Activated CD4-positive, alpha-beta T cell treated with anti-CD3 and anti-CD28 coated beads, Interleukin-2, amount 50 U/mL, for 1 hour (primary cell): Measurements from ENCODE around the gene ACSM4.

Experiments used
- DNase-seq: peaks from one replicate; pipeline ENCODE4 v3.0.0-alpha.2; 2020

The ACSM4 gene

DNA sequence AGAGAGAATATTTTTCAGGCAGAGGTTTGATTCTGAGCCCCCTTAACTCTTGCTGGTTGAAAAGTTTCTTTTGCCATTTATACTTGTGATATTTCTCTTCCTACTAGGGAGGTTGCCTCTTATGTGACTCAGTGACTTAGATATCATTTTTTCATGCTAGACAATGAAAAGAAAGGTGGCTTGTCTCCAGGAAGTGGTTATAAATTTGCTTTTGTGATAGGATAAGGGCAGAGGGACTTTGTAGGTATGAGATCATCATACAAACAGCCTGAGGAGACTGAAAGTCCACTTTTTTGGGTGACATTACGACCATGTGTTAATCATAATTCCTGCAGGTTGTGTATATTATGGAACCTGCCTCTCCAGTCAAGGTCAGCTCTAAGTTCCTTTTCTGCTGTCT, 35.8 kb downstream of the ACSM4 start:
- DNase-seq = no peak

DNA sequence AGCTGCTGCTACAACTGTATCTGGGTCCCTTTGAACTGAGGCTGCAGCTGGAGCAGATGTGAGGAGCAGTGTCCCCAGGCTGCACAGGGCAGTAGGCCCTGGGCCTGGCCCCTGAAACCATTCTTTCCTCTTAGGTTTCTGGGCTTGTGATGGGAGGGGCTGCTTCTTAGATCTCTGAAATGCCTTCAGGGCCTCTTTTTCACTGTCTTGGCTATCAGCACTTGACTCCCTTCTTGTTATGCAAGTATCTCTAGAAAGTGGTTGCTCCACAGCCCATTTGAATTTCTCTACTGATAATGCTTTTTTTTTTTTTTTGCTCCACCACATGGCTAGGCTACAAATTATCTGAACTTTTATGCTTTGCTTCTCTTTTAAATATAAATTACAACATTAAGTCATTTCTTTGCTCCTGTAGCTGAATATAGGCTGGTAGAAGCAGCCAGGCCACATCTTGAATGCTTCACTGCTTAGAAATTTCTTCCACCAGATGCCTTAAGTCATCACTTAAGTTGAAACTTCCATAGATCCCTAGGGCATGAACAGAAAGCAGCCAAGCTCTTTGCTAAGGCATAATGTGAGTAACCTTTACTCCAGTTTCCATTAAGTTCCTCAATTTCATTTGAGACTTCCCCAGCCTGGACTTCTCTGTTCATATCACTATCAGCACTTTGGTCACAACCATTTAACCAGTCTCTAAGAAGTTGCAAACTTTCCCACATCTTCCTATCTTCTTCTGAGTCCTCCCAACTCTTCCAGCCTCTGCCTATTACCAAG, 41.1 kb downstream of the ACSM4 start:
- DNase-seq = no peak

DNA sequence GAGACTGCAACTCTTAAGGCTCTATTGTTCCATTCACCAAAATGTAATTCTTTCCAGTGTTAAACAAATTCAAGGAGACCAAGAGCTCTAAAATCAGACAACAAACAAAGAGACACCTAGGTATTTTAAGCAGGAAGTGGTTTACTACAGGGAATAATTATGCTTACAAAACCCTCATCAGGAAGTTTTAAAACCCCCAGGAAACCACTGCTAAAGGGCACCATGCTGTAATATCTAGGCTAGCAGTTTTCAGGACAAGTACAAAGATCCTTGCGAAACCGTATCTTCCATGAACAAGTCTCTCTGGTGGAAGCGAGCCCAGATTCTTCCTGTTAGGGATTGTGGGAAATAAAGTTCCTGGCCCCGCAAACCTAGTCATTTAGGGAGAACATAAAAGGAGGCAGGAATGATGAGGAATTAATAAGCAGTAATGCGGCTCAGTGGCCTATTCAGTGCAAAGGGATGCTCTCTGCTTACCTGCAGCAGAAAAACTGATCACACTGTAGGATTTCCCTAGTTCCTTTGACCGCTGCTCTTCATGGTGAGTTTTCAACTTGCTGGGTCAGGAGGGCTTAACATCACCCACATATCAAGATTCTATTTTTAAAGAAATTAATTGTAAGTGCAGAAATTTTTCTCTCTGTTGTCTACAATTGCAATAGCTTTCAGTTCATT, 42.8 kb downstream of the ACSM4 start:
- no peak for DNase-seq

DNA sequence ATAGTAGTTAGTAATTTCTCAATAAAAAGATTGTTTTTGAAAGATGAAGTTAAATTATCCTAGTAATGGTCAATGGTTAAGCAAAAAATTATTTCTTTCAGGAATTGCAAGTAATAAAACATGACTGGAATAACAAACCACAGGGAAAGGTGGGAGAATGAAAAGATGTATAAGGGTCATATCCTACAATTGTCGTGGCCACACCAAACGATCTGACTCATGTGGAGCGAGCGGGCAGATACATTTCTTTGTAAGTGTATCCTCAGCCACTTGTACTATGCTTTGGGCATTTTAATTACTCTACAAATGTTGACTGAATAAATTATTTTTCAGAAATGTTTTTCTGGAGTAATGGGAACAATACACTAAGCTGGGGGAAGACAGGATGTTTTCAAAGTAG, 45.5 kb downstream of the ACSM4 start:
- DNase-seq = no peak

DNA sequence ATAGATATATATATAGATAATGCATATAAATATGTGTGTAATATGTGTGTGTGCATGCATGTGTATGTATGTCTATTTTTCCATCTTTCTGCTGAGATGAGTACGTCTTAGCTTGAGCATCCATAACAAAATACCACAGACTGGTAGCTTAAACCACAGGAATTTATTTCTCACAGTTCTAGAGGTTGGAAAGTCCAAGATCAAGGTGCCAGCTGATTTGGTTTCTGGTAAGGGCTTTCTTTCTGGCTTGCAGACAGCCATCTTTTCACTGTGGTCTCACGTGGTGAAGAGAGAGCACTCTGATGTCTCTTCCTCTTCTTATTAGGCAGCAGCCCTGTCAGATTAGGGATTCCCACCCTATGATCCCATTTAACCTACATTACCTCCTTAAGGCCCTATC, 47.3 kb downstream of the ACSM4 start:
- no peak for DNase-seq

DNA sequence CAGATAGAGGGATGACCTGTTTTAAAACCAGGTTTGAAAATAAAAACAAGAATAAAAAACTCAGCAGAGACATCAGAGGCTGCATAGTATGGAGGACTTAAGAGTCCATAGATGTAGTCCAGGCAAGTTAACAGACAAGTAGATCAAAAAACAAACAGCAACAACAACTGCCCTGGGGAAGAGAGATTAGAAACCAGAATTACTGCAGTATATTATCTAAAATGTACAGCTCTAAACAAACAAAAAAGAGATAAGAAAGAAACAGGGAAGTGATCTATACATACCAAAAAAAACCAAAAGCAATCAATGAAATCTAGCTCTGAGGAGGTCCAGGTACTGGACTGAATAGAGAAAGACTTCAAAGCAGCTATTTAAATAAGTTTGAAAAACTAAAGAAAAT, 48.8 kb downstream of the ACSM4 start:
- DNase-seq = no peak

DNA sequence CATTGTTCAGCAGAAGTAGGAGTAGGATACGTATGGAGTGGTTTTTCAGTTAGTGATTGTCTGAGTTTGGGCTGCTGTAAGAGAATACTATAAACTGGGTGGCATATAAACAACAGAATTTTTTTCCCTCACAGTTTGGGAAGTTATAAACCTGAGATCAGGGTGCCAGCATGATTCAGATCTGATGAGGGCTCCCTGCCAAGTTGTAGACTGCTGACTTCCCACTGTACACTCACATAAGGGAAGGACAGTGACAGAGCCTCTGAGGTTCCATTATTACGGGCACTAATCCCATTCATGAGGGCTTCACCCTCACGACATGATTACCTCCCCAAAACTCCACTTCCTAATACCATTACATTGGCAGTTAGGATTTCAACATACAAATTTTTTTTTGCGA, 50.7 kb downstream of the ACSM4 start:
- DNase-seq = no peak

DNA sequence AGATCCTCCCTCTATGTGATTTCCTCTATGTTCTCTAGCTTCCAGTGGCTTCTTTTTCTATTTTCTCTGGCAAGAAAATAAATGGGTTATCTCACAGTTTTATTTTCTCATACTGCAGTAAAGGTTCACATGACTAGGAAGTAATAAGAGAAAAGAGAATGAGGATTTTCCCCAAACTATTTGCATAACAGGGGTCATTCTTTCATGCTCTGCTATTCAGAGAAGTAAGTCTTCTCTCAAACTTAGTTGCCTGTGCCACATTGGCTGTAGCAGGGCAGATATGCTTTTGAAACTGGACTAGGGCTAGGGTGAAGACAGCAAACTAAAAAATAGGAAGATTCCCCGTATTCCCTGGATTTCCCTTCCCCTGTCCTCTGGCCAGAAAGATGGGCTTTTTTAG, 57.4 kb downstream of the ACSM4 start:
- no peak for DNase-seq

DNA sequence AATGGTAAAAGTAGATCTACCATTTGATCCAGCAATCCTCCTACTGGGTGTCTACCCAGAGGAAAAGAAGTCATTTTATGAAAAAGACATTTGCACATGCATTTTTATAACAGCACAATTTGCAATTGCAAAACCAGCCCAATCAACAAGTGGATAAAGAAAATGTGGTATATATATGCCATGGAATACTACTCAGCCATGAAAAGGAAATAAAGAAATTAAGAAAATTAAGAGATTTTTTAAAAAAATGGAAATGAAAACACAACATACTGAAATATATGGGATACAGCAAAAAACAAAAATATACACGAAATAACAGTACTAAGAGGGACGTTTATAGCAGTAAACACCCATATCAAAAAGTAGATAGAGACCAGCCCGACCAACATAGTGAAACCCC, 58.9 kb downstream of the ACSM4 start:
- DNase-seq = no peak

DNA sequence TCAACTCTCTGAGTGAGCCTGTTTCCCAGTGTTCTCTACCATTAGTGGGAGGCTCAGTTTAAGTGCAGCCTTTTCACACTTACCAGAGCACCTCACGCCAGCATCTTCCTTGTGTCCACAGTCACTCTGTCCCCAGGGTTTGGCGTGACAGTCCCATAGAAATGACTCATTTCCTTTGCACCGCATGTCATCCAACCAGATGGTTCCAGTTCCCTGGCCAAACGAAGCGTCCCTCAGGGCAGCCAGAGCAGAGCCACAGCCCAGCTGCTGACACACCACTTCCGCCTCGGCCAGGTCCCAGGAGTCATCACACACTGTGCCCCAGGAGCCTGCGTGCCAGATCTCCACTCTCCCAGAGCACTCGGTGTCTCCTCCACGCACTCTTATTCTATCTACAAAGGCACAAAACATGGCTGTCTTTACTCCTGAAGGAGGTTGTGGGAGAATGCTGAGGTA, 65.4 kb downstream of the ACSM4 start:
- no peak for DNase-seq

DNA sequence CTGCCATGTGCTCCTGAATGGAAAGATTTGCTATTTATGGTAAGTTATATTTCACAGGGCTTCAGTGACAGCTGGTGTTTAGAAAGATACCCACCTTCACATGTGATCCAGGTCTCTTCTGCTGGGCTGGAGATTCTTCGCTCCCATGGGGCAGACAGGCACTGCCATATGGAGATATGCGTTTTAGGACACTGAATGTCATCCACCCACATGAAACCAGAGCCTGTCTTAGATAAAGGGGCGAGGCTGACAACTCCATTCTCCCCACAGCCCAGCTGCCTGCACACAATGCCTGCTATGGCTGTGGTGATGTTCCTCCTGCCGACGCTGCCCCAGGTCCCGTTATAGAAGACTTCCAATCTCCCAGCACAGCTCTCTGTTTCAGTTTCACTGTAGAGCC, 69.4 kb downstream of the ACSM4 start:
- DNase-seq = no peak

DNA sequence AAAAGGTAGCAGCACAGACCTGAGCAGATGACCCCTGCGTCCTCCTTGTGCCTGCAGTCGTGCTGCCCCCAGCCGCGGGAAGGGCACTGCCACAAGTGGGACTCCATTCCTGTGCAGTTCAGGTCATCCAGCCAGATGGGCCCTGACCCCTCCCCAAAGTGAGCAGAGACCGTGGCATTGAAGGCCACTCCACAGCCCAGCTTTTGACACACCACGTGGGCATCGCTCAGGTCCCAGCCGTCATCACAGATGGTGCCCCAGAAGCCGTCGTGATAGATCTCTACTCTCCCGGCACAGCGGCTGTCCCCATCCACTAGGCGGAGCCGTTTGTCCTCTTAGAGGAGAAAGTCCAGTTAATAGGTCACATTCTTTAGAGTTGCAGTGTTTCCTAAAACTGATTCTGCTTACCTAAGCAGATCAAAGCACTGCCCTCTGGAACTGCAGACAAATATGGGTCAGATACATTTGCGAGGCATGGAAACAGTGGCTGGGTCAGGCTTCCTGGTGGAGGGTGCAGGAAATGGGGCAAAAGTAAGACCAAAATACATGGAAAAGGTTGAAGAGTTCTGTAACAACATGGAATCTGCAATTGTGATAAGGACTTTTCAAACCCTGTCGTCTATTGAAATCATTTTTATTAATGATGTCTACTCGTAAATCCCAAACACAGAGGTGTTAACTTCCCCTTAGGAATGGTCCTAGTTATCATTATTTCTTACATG, 70.7 kb downstream of the ACSM4 start:
- DNase-seq = no peak

DNA sequence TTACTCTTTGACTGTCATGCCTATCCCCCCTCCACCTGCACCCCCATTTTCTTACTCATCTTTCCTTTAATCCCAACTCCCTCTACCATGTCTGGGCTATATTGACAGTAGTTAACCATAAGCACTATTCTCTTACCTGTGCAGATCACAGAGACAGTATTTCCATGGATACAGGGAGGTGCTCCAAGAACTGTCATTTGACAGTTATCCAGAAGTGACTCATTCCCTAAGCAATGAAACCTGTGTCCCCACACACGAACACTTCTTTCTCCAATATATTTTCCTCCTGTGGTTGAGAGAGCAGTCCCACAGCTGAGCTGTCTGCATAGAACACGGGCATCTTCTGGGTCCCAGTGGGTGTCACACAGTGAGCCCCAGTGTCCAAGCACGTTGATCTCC, 71.3 kb downstream of the ACSM4 start:
- DNase-seq = no peak

DNA sequence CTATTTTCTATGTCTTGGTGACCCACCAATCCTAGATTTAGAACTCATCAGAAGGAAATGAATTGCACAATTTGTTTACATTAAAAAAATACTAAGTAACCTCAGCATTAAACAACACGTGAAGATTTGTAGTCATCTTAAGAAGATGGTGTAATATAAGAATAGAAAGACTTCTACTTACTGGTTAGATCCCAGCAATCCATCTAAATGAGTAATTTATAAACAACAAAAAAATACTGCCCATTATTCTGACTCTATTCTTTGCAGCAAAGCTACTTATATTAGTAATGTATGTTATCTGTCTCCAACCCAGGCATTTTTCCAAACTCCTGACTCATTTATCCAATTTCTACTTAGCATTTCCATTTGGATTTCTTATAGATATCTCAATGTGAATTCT, 72.3 kb downstream of the ACSM4 start:
- no peak for DNase-seq
